GM12873 (cell line): Measurements from ENCODE around the gene HOMER1.

Experiments
- CTCF ChIP-seq: IDR thresholded peaks from 2 replicates; pipeline ENCODE4 v1.5.1; 2012; ENCODE audit warnings: low read depth, mild to moderate bottlenecking, moderate library complexity, low read length, control low read depth; ENCODE audit not compliant: insufficient read depth; ENCODE audit errors: missing control alignments

HOMER1 gene

GRCh38 chr5:79436821-79437220, 77.1 kb downstream of the HOMER1 start:
- TF ChIP-seq CTCF: no peak

- no peak for TF ChIP-seq CTCF
Observed at GRCh38 chr5:79436224-79436623, 77.7 kb downstream of the HOMER1 start.

- no peak for TF ChIP-seq CTCF
Observed at GRCh38 chr5:79430196-79430595, 83.7 kb downstream of the HOMER1 start.

GRCh38 chr5:79423296-79423695, 90.6 kb downstream of the HOMER1 start:
- TF ChIP-seq CTCF: no peak

- no peak for TF ChIP-seq CTCF
Observed at GRCh38 chr5:79420248-79420647, 93.7 kb downstream of the HOMER1 start.

GRCh38 chr5:79418276-79418675, 95.7 kb downstream of the HOMER1 start:
- no peak for TF ChIP-seq CTCF

GRCh38 chr5:79417495-79417894, 96.4 kb downstream of the HOMER1 start:
- TF ChIP-seq CTCF: no peak

- TF ChIP-seq CTCF: no peak
Observed at GRCh38 chr5:79416499-79416898, 97.4 kb downstream of the HOMER1 start.
